CD4-positive, CD25-positive, alpha-beta regulatory T cell (primary cell): ENCODE results near the gene CERS2. TPM values are rescaled to one million over a fixed set of nuclear protein-coding genes. Genes with fewer than 3 reads are reported as not detected.

Experiments used
- ATAC-seq, 2 donors: fragments of 150-1000 bp; cut with Tn5 transposase; one replicate each; pipeline ENCODE4 v1.10.0; 2021; ENCODE audit warnings: low read depth in 2 of 2, moderate number of reproducible peaks in 2 of 2, moderate library complexity in 1 of 2
- DNase-seq, 3 donors: peaks; one replicate each; pipeline versions ENCODE4 v3.0.0 to v3.0.0-alpha.2; 2012 to 2022; ENCODE audit warnings: mixed read lengths in 1 of 3
- H3K27ac ChIP-seq: one replicate; pipeline ENCODE4 v1.7.0; 2013; ENCODE audit warnings: mild to moderate bottlenecking, low read length; ENCODE audit not compliant: insufficient read depth, poor library complexity, severe bottlenecking
- H3K27me3 ChIP-seq: one replicate; pipeline ENCODE4 v1.7.0; 2013; ENCODE audit warnings: low read length; ENCODE audit not compliant: control insufficient read depth, insufficient read depth
- H3K36me3 ChIP-seq: one replicate; pipeline ENCODE4 v1.7.0; 2013; ENCODE audit warnings: mild to moderate bottlenecking, low read length, moderate library complexity; ENCODE audit not compliant: control insufficient read depth, insufficient read depth
- H3K4me1 ChIP-seq: 2 replicates; pipeline ENCODE4 v1.7.0; 2013; ENCODE audit warnings: mild to moderate bottlenecking, low read length; ENCODE audit not compliant: insufficient read depth, control insufficient read depth, poor library complexity, severe bottlenecking
- H3K4me3 ChIP-seq: one replicate; pipeline ENCODE4 v1.7.0; 2013; ENCODE audit warnings: low read depth, mild to moderate bottlenecking, low read length, moderate library complexity
- H3K9me3 ChIP-seq, 2 experiments: 1 replicate in 1 of 2; 2 replicates in 1 of 2; pipeline ENCODE4 v1.7.0; 2013; ENCODE audit warnings: low read length in 2 of 2, mild to moderate bottlenecking in 1 of 2, moderate library complexity in 1 of 2; ENCODE audit not compliant: control insufficient read depth in 2 of 2
- H3K27ac Mint-ChIP-seq, 3 donors: one replicate each; pipeline ENCODE4 v1.8.0; 2020 to 2022; ENCODE audit warnings: mild to moderate bottlenecking in 3 of 3, mixed read lengths in 3 of 3, moderate library complexity in 2 of 3
- H3K27me3 Mint-ChIP-seq: one replicate; pipeline ENCODE4 v1.8.0; 2022; ENCODE audit warnings: mild to moderate bottlenecking, mixed read lengths
- H3K36me3 Mint-ChIP-seq: one replicate; pipeline ENCODE4 v1.8.0; 2020; ENCODE audit warnings: mixed read lengths
- H3K4me1 Mint-ChIP-seq, 4 donors: one replicate each; pipeline ENCODE4 v1.8.0; 2020 to 2022; ENCODE audit warnings: mixed read lengths in 4 of 4, mild to moderate bottlenecking in 1 of 4
- H3K4me3 Mint-ChIP-seq, 4 donors: one replicate each; pipeline ENCODE4 v1.8.0; 2020 to 2022; ENCODE audit warnings: mild to moderate bottlenecking in 4 of 4, mixed read lengths in 4 of 4, moderate library complexity in 3 of 4
- H3K9me3 Mint-ChIP-seq, 7 donors: one replicate each; pipeline ENCODE4 v1.8.0; 2020 to 2022; ENCODE audit warnings: mixed read lengths in 7 of 7, mild to moderate bottlenecking in 3 of 7, moderate library complexity in 2 of 7
- polyA plus RNA-seq, 4 donors: library from polyadenylated mRNA; unstranded; fragments of 300-500 nt; fragmentation: Illumina TruSeq; gene quantifications; one replicate each; pipeline ENCODE4 v1.2.3, GENCODE V29; 2021
- total RNA-seq: library from RNA; stranded (reverse); gene quantifications from one replicate; pipeline ENCODE4 v1.2.3, GENCODE V29; 2022

Gene CERS2
- total and polyA plus RNA-seq, 5 donors from 2014 or later = 99.1 to 201 (median 185) TPM

DNA sequence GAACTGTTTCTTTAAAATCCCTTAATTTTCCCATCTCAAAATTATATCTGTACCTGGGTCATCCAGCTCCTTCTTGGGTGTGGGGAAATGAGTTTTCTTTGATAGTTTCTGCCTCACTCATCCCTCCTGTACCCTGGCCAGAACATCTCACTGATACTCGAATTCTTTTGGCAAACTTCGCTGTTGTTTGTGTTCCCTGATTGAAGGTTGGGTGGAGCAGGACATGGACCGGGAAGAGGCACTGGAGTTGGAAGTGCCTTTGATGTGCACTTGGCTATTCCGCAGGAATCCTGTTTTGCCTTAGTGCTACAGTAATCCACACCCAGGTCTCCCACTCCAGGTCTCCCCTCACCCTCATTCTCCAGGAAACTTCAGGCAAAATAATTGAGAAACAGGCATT lies 20.8 kb upstream of the CERS2 start:
- no peaks in the 10 kb centered on the region for H3K27me3 Mint-ChIP-seq
- Histone ChIP-seq H3K4me1 (peaks cover 4% of the 10 kb centered on the region), H3K36me3 (peaks cover 27% of the 10 kb centered on the region), H3K27me3 (no peaks in the 10 kb centered on the region), H3K27ac (no peak overlapping the region), H3K4me3 (no peak overlapping the region), H3K9me3 (no peaks in the 10 kb centered on the region)
- no peak overlapping the region for H3K4me3 Mint-ChIP-seq
- no peak for ATAC-seq
- peaks cover 0 to 8% (median 3%) of the 10 kb centered on the region in 4 donors for H3K4me1 Mint-ChIP-seq
- H3K36me3 Mint-ChIP-seq = peaks cover 15% of the 10 kb centered on the region
- peak overlapping the region in 1 of 3 donors; percentile 83 for H3K27ac Mint-ChIP-seq
- DNase-seq = no peak
- H3K9me3 Mint-ChIP-seq = no peaks in the 10 kb centered on the region

DNA sequence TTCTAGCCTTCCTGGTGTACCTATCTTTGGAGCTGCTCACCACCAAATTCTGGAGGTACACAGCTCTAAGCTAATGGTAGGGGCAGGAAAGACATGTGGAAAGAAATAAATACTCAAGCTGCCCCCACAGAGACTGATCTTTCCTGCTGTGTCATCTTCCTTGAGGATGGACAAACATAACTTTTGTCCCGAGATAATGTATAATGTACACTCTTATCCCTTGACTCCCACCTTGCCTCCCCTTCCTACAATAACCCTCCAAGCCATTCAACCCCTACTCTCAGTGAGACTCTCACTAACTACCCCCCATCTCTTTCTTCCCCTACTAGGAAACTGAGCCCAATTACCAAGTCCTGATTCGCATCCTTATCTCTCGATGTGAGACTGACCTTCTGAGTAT lies 19.6 kb upstream of the CERS2 start:
- DNase-seq = no peak
- peaks cover 4% of the 10 kb centered on the region for H3K4me1 ChIP-seq
- H3K4me3 ChIP-seq = no peak overlapping the region
- no peaks in the 10 kb centered on the region for H3K27me3 Mint-ChIP-seq
- H3K27me3 ChIP-seq = no peaks in the 10 kb centered on the region
- peaks cover 22% of the 10 kb centered on the region for H3K36me3 ChIP-seq
- peaks cover 0 to 6% (median 3%) of the 10 kb centered on the region in 4 donors for H3K4me1 Mint-ChIP-seq
- no peaks in the 10 kb centered on the region for H3K9me3 ChIP-seq
- H3K9me3 Mint-ChIP-seq = no peaks in the 10 kb centered on the region
- H3K4me3 Mint-ChIP-seq = peak overlapping the region in 1 of 4 donors; percentile 29
- no peak for ATAC-seq
- H3K27ac Mint-ChIP-seq = no peak overlapping the region
- H3K27ac ChIP-seq = no peak overlapping the region
- H3K36me3 Mint-ChIP-seq = peaks cover 11% of the 10 kb centered on the region

DNA sequence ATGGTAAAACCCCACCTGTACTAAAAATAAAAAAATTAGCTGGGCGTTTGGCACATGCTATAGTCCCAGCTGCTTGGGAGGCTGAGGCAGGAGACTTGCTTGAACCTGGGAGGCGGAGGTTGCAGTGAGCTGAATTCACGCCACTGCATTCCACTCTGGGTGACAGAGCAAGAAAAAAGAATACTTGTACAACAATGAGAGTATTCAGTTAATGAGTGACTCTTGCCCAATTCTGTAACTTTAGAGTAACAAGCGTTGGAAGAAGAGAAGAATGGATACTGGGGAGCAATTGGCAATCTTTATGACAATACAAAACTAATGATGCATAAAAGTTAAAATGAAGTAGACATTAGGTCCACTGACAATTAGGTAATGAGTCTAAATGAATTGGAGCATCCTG lies 18.0 kb upstream of the CERS2 start:
- peaks cover 7% of the 10 kb centered on the region for H3K36me3 Mint-ChIP-seq
- peaks cover 0 to 6% (median 3%) of the 10 kb centered on the region in 4 donors for H3K4me1 Mint-ChIP-seq
- H3K27me3 ChIP-seq = no peaks in the 10 kb centered on the region
- DNase-seq (no peak), ATAC-seq (no peak)
- no peak overlapping the region for H3K4me3 ChIP-seq
- peaks cover 4% of the 10 kb centered on the region for H3K4me1 ChIP-seq
- no peak overlapping the region for H3K27ac ChIP-seq
- H3K4me3 Mint-ChIP-seq = no peak overlapping the region
- H3K27me3 Mint-ChIP-seq = no peaks in the 10 kb centered on the region
- H3K9me3 ChIP-seq = no peaks in the 10 kb centered on the region
- peaks cover 9% of the 10 kb centered on the region for H3K36me3 ChIP-seq
- no peaks in the 10 kb centered on the region for H3K9me3 Mint-ChIP-seq
- no peak overlapping the region for H3K27ac Mint-ChIP-seq

DNA sequence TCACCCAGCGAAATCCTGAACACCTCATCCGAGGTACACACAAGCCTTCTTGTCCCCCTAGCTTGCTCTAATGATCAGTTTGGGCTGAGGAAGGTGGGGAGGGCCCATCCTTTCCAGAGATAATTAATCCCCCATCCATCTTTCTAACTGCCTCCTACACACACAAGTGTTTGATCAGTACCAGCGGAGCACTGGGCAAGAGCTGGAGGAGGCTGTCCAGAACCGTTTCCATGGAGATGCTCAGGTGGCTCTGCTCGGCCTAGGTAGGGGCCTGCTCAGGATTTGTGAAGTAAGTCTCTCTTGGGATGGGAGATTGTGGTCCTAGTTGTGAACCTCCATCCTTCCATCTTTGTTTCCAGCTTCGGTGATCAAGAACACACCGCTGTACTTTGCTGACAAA lies 13.3 kb upstream of the CERS2 start:
- Mint-ChIP-seq H3K27ac (peak overlapping the region in 1 of 3 donors; percentile 82), H3K36me3 (no peaks in the 10 kb centered on the region), H3K4me3 (no peak overlapping the region), H3K27me3 (no peaks in the 10 kb centered on the region), H3K4me1 (no peaks in the 10 kb centered on the region), H3K9me3 (no peaks in the 10 kb centered on the region)
- DNase-seq (no peak), ATAC-seq (no peak)
- Histone ChIP-seq H3K27ac (no peak overlapping the region), H3K27me3 (no peaks in the 10 kb centered on the region), H3K4me3 (no peak overlapping the region), H3K9me3 (no peaks in the 10 kb centered on the region), H3K36me3 (no peaks in the 10 kb centered on the region), H3K4me1 (no peaks in the 10 kb centered on the region)

DNA sequence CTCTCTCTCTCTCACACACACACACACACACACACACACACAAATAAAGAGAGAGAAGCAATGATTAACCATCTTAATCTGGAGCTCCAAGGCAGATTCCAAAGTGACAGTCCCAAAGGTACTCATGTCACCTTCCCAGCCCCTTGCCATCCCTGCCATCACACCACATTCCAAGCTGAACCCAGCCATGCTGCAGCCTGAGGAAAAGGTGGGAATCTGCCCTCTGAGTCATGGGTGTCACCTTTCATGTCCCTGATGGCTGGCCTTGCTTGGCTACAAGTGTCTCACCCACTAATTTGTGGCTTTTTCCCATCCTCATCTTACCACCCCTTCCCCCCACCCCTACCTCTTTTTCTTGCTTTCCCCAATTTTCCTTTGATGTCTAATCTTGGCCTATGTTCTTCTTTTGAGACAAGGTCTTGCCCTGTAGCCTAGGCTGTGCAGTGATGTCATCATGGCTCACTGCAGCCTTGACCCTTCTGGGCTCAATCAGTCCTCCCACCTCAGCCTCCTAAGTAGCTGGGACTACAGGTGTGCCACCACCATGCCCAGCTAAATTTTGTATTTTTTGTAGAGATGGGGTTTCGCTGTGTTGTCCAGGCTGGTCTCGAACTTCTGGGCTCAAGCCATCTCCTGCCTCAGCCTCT lies 10.7 kb upstream of the CERS2 start:
- Histone ChIP-seq H3K9me3 (no peaks in the 10 kb centered on the region), H3K27me3 (no peaks in the 10 kb centered on the region), H3K36me3 (no peaks in the 10 kb centered on the region), H3K4me3 (no peak overlapping the region), H3K27ac (no peak overlapping the region), H3K4me1 (no peaks in the 10 kb centered on the region)
- Mint-ChIP-seq H3K4me1 (no peaks in the 10 kb centered on the region), H3K36me3 (no peaks in the 10 kb centered on the region), H3K4me3 (no peak overlapping the region), H3K9me3 (no peaks in the 10 kb centered on the region), H3K27me3 (no peaks in the 10 kb centered on the region), H3K27ac (no peak overlapping the region)
- no peak for DNase-seq
- no peak for ATAC-seq

DNA sequence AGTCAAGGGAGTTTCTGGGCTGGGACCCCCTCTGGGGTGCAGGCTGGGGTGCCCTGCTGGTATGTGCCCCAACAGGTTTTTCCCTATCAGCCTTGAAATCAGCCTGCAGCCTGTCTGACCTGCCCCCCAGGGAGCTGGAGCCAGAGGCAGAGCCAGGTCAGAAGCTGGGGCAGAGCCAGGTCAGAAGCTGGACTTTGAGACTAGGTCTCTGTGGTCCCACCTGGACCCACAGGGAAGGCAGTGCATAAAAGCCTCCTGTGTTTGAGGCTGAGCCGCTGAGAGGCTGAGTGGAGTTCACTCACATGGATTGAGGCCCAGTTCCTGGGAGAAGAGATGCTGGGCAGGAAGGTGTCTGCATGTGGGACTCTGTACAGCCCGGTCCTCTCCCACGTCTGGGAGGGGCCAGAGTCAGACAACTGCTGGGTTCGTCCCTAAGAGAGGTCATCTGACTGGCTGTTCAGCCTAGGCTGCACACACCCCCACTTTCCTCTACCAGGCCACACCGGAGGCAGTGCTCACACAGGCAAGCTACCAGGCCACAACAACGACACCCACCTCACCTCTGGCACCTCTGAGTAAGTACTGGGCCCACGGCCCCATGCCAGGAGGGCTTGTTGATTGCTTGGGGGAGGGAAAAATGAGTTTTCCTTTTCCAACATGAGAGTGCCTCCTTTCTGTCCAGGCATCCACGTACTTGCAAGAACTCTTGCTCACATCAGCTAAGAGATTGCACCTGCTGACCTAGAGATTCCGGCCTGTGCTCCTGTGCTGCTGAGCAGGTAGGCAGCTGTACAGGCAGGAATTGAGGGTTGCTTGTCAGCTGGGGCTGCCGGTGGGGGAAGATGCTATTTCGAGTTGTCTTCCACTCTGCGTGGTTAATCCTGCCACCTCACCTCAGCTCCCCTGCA lies 7.4 kb upstream of the CERS2 start, which contains the start of gene ANXA9:
Gene ANXA9 (plus strand): TSS at position 488 of the 908 bp plus-strand sequence. CDS start 814 bp downstream, outside the sequence.
- Histone ChIP-seq H3K4me1 (peaks cover 15% of the 10 kb centered on the region), H3K4me3 (no peak within 1 kb of the TSS), H3K36me3 (no peaks in the 10 kb centered on the region), H3K27ac (no peak within 1 kb of the TSS), H3K27me3 (no peaks in the 10 kb centered on the region), H3K9me3 (no peaks in the 10 kb centered on the region)
- ATAC-seq = no peak
- Mint-ChIP-seq H3K4me3 (no peak within 1 kb of the TSS), H3K9me3 (no peaks in the 10 kb centered on the region), H3K27me3 (peaks cover 11% of the 10 kb centered on the region), H3K36me3 (no peaks in the 10 kb centered on the region), H3K27ac (no peak within 1 kb of the TSS), H3K4me1 (peaks cover 10 to 27% (median 16%) of the 10 kb centered on the region in 4 donors)
- no peak for DNase-seq

DNA sequence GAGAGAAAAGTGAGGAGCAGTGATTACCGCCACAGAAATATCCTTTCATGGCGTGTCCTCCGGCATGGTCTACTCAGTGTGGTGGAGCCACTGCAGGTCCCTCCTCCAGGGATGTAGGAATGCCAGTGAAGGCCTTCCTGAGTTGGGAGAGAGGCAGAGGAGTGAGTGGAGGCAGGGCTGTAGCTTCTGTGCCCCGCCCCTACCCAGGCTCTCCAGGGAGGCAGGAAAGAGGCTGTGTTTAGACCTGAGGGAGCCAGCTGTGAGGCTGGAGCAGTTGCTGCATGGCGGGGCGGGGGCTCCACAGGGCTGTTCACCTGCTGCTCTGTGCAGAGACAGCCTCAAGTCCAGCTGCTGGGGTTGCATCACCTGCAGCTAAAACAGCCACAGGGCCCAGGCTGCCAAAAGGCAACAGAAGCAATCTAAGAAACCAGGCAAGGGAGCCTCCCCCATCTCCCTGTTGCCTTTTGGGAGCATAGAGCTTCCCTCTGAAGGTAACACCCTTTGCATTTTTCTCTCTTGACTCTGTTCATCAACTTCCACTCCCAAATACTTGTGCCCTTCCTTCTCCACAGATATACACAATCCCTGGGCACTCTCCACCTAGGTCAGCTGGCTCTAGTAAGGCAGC lies 6.7 kb upstream of the CERS2 start:
- Mint-ChIP-seq H3K27me3 (peaks cover 11% of the 10 kb centered on the region), H3K36me3 (no peaks in the 10 kb centered on the region), H3K4me3 (no peak overlapping the region), H3K27ac (no peak overlapping the region), H3K9me3 (no peaks in the 10 kb centered on the region), H3K4me1 (peaks cover 17 to 35% (median 24%) of the 10 kb centered on the region in 4 donors)
- Histone ChIP-seq H3K4me1 (peaks cover 23% of the 10 kb centered on the region), H3K4me3 (no peak overlapping the region), H3K27ac (no peak overlapping the region), H3K36me3 (no peaks in the 10 kb centered on the region), H3K9me3 (no peaks in the 10 kb centered on the region), H3K27me3 (no peaks in the 10 kb centered on the region)
- no peak for ATAC-seq
- DNase-seq = no peak
